HG03196 (cell line): Measurements from ENCODE around the gene C19orf38.
"Not testable (repeated sequence)": the region's sequence is repeated elsewhere in the genome, so short reads cannot be mapped to it uniquely, and the experiment has no call there.

ENCODE experiments used
- ATAC-seq: cut with Tn5 transposase; IDR thresholded peaks from one replicate; pipeline ENCODE4 v1.9.1; 2021; ENCODE audit not compliant: unreplicated experiment

Gene C19orf38

GRCh38 chr19:10846500-10847202 lies 1.6 kb upstream of the C19orf38 start:
- no peak for ATAC-seq

- ATAC-seq = no peak
These were observed 2.4 kb downstream of the C19orf38 start for GRCh38 chr19:10850631-10851030.

- no peak for ATAC-seq
These were observed 4.0 kb downstream of the C19orf38 start for GRCh38 chr19:10852098-10852800.

GRCh38 chr19:10852941-10853340 lies 4.7 kb downstream of the C19orf38 start:
- ATAC-seq = no peak

- ATAC-seq = no peak
These were observed 6.3 kb downstream of the C19orf38 start for GRCh38 chr19:10854350-10855089.

GRCh38 chr19:10855879-10856522 lies 7.8 kb downstream of the C19orf38 start:
- no peak for ATAC-seq

- ATAC-seq = not testable (repeated sequence)
These were observed 8.7 kb downstream of the C19orf38 start for GRCh38 chr19:10856899-10857298.

- no peak for ATAC-seq
These were observed 10.1 kb downstream of the C19orf38 start for GRCh38 chr19:10858204-10858828.

GRCh38 chr19:10861103-10861651 lies 13.0 kb downstream of the C19orf38 start:
- ATAC-seq = no peak

GRCh38 chr19:10862561-10863106 lies 14.4 kb downstream of the C19orf38 start:
- no peak for ATAC-seq

GRCh38 chr19:10863107-10863717 lies 15.0 kb downstream of the C19orf38 start:
- no peak for ATAC-seq

- no peak for ATAC-seq
These were observed 16.3 kb downstream of the C19orf38 start for GRCh38 chr19:10864538-10864899.

- no peak for ATAC-seq
These were observed 18.3 kb downstream of the C19orf38 start for GRCh38 chr19:10866495-10866894.

- no peak for ATAC-seq
These were observed 20.8 kb downstream of the C19orf38 start for GRCh38 chr19:10868872-10869547.

GRCh38 chr19:10869872-10870311 lies 21.7 kb downstream of the C19orf38 start:
- not testable (repeated sequence) for ATAC-seq

- ATAC-seq = no peak
These were observed 22.3 kb downstream of the C19orf38 start for GRCh38 chr19:10870501-10870954.

GRCh38 chr19:10870955-10871603 lies 22.9 kb downstream of the C19orf38 start, which contains the start of gene CARM1:
Gene CARM1 (plus strand): TSS chr19:10871553. CDS start chr19:10871703, 150 bp downstream.
- peak; percentile 83 for ATAC-seq

GRCh38 chr19:10871711-10872545 lies 23.7 kb downstream of the C19orf38 start:
- ATAC-seq = peak; percentile 14
